NCI-H2107 treated with DMSO at 0.1 percent for 48 hours (cell line): ENCODE data around the gene EIF2D.
"Not testable (repeated sequence)": the region's sequence is repeated elsewhere in the genome, so short reads cannot be mapped to it uniquely, and the experiment has no call there.

Experiments
- DNase-seq: peaks from one replicate; lab custom pipeline; 2025; ENCODE audit not compliant: unreplicated experiment; lab: John Stamatoyannopoulos, UW

The EIF2D gene

GRCh38 chr1:206586501-206587445, 25.5 kb downstream of the EIF2D start:
- DNase-seq: no peak

DNA sequence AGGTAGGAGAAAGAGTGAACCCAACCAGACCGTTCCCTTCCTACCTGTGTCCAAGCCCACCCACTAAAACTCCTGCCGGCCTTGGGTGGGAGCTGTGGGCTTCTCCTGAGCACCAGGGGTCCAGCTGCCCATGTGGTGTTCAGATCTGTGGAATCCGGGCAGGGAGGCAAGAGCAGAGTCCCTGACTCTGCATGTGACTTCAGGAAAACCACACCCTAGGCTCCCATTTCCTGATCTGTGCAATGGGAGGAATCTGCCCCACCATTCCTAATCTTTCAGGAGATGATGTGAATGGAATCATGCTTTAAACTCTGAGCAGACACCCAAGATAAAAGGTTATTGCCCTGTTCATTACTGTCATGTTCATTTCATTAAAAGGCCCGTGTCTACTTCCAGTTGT, 27.6 kb downstream of the EIF2D start:
- DNase-seq: no peak

- peak; percentile 78 for DNase-seq
Measured at GRCh38 chr1:206583707-206584648, 28.3 kb downstream of the EIF2D start.

- no peak for DNase-seq
Measured at GRCh38 chr1:206582971-206583706, 29.1 kb downstream of the EIF2D start.

GRCh38 chr1:206582537-206582936, 29.7 kb downstream of the EIF2D start:
- DNase-seq: no peak

- no peak for DNase-seq
Measured at GRCh38 chr1:206581571-206581981, 30.7 kb downstream of the EIF2D start.

- DNase-seq: not testable (repeated sequence)
Measured at GRCh38 chr1:206581114-206581497, 31.2 kb downstream of the EIF2D start.

GRCh38 chr1:206580438-206581113, 31.7 kb downstream of the EIF2D start:
- DNase-seq: no peak

- DNase-seq: no peak
Measured at GRCh38 chr1:206579747-206580437, 32.4 kb downstream of the EIF2D start.

DNA sequence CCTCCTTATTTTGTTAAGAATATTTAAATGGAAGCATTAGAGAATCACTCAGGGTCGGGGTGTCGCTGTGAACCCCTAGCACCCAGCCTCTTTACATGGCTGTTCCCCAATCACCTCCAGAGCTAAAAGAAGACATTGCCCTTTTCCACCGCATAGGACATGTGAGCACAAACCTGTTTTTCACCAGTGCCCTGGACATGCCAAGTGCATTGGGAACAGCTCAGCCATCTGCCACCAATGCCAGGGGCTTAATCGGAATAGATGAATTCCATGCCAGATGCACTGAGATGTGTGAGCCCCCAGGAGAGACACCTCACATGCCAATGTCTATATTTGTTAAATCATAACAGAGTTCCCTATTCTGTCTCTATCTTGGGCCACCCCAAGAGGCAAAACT, 33.3 kb downstream of the EIF2D start:
- no peak for DNase-seq

DNA sequence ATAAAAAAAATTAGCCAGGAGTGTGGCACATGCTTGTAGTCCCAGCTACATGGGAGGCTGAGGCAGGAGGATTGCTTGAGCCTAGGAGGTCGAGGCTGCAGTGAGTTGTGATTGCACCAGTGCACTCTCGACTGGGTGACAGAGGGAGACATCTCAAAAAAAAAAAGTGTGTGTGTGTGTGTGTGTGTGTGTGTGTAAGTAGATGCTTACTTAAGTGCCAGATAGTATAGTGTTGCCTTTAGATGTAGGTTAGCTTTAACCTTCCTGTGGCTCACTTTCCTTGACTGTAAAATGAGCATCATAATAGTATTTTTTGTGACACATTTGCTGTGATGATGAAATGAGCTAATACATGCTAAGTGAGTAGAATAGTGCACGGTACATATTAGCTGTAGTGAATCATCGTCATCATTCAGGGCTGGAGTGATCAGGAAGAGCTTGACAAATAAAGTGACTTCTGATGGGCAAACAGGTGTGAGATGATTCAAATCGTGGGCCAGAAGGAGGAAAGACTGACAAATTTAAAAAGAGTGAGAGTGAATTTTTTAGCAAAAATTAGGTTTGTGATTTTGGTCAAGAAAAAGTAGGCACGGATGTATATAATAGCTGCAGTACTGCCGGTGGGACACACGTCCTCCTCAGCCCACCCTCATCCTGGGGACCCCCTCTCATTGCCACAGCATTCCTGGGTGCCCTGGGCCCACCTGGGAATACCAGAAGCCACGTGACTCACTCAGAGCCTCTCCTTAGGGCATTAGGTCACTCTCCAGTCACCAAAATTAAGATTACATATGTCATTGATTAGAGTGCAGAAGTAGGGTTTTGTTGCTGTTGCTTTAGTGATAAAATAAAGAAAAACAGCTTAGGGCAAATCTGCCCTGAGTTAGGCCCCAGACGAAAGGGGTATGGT, 33.9 kb downstream of the EIF2D start:
- DNase-seq: no peak

DNA sequence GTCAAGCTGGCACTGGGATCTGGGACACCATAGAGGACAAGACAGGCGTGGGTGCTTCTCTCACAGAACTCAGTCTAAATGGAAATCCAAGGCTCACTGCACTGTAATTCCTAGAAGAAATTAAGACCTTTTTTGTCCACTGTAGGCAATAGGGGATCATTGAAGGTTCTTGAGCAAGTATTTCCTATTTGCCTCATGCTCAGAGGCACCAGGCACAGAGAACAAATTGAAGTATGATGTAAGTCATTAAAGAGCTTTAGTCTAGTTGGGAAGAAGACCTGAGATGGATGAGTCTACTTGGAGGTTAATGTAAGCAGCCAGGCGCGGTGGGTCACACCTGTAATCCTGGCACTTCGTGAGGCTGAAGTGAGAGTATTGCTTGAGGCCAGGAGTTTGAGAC, 34.6 kb downstream of the EIF2D start:
- no peak for DNase-seq

DNA sequence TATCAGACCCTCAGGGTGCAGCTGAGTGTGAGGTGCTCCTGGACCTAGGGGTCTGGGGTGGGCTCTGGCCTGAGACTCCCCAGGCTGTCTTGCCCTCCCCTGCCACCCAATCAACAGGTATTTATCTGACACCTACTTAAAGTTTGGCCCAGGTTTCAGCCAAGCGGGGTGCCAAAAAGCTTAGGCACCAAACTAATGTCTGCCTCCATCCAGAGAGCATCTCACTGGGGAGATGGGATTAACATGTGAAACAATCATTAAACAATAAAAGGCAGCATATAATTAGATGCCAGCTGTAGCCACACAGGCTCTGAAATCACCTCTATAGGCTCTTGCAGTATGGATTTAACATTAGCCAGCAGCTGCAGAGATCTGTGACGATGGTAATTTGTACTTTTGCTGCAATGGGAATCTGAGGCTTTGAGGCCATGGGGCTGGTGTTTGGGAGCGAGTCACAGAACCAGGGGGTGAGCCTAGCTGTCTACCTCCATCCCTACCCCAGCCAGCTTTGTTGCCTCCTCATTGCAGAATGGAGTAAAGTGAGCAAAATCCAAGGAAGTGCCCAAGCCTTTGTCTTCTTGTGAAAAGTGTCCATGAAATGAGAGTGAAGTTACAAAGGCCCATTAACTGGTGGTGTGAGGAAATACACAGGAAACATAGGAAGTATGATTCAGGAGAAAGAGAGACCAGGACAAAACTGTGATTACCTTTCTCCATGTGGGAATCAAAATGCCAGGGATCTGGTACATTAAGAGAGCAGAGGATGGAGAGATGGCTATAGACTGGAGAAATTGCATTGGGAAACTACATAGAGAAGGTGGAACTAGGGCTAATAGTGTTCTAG, 36.1 kb downstream of the EIF2D start:
- peak; percentile 44 for DNase-seq

DNA sequence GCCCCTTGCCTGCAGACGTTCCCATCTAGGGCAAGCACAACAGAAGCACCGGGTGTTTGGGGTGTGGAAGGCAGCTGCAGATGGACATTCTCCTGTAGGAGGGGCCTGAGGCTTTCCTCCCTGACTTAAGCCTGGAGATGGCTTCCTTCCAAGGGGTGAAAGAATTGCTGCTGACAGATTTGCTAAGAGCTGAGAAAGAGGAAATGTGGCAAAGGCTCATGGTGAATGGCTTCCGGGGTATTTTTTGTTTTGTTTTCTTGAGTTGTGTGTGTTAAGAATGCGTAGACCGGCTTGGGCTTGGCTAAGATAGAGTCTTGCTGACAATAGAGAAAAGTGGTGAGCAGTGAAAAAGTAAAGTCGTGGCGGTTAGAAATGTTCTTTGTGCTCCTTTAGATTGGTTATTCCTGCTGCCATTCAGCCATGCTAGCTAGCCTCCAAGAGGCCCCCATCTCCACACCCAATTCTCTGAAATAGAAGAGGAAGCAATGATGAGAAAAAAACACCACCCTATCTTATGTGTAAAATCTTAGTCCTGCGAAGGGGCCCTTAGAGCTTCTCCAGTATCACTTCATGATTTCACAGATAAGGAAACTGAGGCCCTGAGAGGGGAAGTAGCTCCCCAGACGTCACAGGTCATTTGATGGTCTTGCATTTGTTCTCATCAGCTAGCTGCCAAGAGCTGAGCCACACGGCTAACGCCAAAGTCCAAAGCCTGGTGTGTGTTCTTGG, 36.9 kb downstream of the EIF2D start:
- no peak for DNase-seq

DNA sequence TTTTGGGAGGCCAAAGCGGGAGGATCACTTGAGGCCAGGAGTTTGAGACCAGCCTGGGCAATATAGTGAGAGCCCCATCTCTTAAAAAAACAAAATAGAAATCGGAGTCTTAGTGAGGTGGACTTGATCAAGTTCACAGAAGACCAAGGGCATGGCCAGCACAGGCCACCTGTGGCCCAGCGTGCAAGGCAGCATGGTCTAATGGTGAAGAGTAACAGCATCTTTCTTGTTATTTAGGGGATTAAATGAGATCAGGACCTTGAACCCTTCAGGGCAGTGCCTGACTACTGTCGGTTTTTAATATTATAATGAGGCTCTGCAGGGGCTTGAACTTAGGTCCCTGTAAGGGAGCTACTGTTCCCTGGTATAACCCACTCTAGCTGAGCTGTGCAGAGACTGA, 38.5 kb downstream of the EIF2D start:
- DNase-seq: no peak

GRCh38 chr1:206573319-206573718, 38.9 kb downstream of the EIF2D start:
- no peak for DNase-seq

DNA sequence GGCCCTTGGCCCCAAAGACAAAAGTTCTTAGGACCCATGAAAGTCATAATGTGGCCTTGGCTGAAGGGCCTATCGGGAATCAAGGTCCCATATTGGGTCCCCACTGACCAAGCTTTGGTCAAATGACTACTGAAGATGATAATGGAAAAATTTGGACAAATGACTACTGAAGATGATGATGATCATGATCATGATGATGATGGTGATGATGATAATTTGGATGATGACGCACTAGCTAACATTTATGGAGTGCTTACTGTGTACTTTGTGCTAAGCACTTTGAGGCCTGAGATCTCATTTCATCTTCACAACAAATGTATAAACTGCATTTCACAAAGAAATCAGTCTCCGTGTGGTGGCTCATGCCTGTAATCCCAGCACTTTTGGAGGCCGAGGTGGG, 39.4 kb downstream of the EIF2D start:
- no peak for DNase-seq
